HG02852 (cell line): ENCODE measurements around the gene SEC14L1.
"Not testable (repeated sequence)": the region's sequence is repeated elsewhere in the genome, so short reads cannot be mapped to it uniquely, and the experiment has no call there.

Source experiments
- ATAC-seq: cut with Tn5 transposase; IDR thresholded peaks from one replicate; pipeline ENCODE4 v1.9.1; 2021; ENCODE audit warnings: mild to moderate bottlenecking, moderate library complexity; ENCODE audit not compliant: unreplicated experiment

Gene SEC14L1

GRCh38 chr17:77115947-77116346 lies 24.8 kb upstream of the SEC14L1 start:
- ATAC-seq = no peak

GRCh38 chr17:77116371-77116860 lies 24.4 kb upstream of the SEC14L1 start:
- no peak for ATAC-seq

GRCh38 chr17:77117415-77117814 lies 23.4 kb upstream of the SEC14L1 start:
- no peak for ATAC-seq

GRCh38 chr17:77118251-77118928 lies 22.4 kb upstream of the SEC14L1 start:
- no peak for ATAC-seq

GRCh38 chr17:77119668-77120301 lies 21.0 kb upstream of the SEC14L1 start:
- ATAC-seq = no peak

- no peak for ATAC-seq
Measured at GRCh38 chr17:77120868-77121267, 19.9 kb upstream of the SEC14L1 start.

- ATAC-seq = no peak
Measured at GRCh38 chr17:77124192-77124889, 16.4 kb upstream of the SEC14L1 start.

GRCh38 chr17:77125432-77125901 lies 15.3 kb upstream of the SEC14L1 start:
- no peak for ATAC-seq

GRCh38 chr17:77126519-77126918 lies 14.2 kb upstream of the SEC14L1 start:
- no peak for ATAC-seq

GRCh38 chr17:77127735-77128361 lies 12.9 kb upstream of the SEC14L1 start:
- no peak for ATAC-seq

GRCh38 chr17:77128896-77129567 lies 11.7 kb upstream of the SEC14L1 start:
- ATAC-seq = no peak

- no peak for ATAC-seq
Measured at GRCh38 chr17:77129568-77130301, 11.0 kb upstream of the SEC14L1 start.

GRCh38 chr17:77130525-77130924 lies 10.2 kb upstream of the SEC14L1 start:
- no peak for ATAC-seq

GRCh38 chr17:77131904-77132303 lies 8.9 kb upstream of the SEC14L1 start:
- no peak for ATAC-seq

GRCh38 chr17:77132411-77133086 lies 8.2 kb upstream of the SEC14L1 start:
- ATAC-seq = no peak

GRCh38 chr17:77133087-77133638 lies 7.6 kb upstream of the SEC14L1 start:
- ATAC-seq = no peak

GRCh38 chr17:77136420-77136767 lies 4.4 kb upstream of the SEC14L1 start:
- ATAC-seq = no peak

- no peak for ATAC-seq
Measured at GRCh38 chr17:77137111-77137510, 3.7 kb upstream of the SEC14L1 start.

- ATAC-seq = not testable (repeated sequence)
Measured at GRCh38 chr17:77137886-77138285, 2.9 kb upstream of the SEC14L1 start.
